Right lobe of liver (tissue), 4 donors: ENCODE measurements around the gene ANKRD65.

Source experiments
- POLR2A ChIP-seq: fragments of 450-650 bp; IDR thresholded peaks from one replicate; pipeline ENCODE4 v1.6.1; 2017; ENCODE audit warnings: antibody characterized with exemption, mild to moderate bottlenecking
- TF ChIP-seq, protein P1 (sequence below), 4 donors: fragments of 200-600 bp in 3 of 4; fragments of 450-650 bp in 1 of 4; IDR thresholded peaks; one replicate each; pipeline versions ENCODE4 v1.5.1 to v1.8.0; 2016 to 2022; ENCODE audit warnings: antibody characterized with exemption in 4 of 4, mild to moderate bottlenecking in 2 of 4
- donor health status: DM: no; HTN: no; CAD: no.
- donor health status: DM: no; HTN: no; CAD: no.
- donor health status: DM: no; HTN: yes; CAD: no.

DNA sequence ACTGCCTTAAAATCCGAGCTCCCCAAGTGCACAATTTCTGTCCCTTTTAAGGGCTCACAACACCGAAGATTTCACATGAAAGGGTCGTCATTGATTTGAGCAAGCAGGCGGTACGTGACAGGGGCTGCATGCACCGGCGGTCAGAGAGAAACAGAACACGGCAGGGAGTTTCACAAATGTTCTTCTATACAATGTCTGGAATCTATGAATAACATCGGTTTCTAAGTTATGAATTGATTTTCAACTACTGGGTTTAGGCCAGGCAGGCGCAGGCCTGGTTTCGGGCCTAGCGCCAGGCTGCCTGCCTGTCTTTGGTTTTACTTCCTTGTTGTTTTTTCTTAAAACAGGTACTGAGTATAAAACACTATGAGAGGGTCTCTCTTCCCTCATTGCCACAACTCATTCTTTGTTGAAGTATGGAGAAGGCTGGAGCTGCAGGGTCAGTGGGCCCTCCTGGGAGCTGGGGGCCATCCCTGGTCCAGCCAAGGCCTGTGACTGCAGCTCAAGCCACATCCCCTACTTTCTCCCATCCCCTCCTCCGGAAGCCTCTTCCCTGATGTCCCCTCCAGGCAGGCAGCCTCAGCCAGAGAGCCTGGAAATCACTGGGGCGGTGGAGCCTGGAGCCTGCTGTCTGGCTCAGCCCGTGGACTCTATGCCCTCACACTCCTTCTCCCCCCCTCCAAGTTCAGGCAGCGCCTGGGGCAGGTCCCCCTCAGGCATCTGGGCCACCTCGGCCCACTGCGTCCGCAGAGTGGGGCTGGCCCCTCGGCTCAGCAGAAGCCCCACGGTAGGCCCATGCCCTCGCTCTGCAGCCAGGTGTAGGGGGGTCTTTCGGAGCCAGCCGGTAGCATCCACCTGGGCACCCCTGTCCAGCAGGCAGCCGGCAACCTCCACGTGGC, 2.4 kb downstream of the ANKRD65 start:
- no peak for TF ChIP-seq POLR2A
- TF ChIP-seq, protein P1, sequence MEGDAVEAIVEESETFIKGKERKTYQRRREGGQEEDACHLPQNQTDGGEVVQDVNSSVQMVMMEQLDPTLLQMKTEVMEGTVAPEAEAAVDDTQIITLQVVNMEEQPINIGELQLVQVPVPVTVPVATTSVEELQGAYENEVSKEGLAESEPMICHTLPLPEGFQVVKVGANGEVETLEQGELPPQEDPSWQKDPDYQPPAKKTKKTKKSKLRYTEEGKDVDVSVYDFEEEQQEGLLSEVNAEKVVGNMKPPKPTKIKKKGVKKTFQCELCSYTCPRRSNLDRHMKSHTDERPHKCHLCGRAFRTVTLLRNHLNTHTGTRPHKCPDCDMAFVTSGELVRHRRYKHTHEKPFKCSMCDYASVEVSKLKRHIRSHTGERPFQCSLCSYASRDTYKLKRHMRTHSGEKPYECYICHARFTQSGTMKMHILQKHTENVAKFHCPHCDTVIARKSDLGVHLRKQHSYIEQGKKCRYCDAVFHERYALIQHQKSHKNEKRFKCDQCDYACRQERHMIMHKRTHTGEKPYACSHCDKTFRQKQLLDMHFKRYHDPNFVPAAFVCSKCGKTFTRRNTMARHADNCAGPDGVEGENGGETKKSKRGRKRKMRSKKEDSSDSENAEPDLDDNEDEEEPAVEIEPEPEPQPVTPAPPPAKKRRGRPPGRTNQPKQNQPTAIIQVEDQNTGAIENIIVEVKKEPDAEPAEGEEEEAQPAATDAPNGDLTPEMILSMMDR (IDR thresholded peaks at IDR 0.05), result no peak
